Activated T-cell treated with anti-CD3 and anti-CD28 coated beads, Interleukin-2, amount 50 U/mL, for 72 hours (primary cell): ENCODE results near the gene QRICH1. TPM values are rescaled to one million over a fixed set of nuclear protein-coding genes. Genes with fewer than 3 reads are reported as not detected.

ENCODE experiments used
- ATAC-seq, 2 donors: fragments of 150-1000 bp; cut with Tn5 transposase; replicated peaks in 1 of 2; 2 replicates each; pipeline ENCODE4 v1.10.0; 2021; ENCODE audit warnings: moderate library complexity in 2 of 2, mild to moderate bottlenecking in 1 of 2
- DNase-seq, 2 donors: peaks; one replicate each; pipeline ENCODE4 v3.0.0; 2021 to 2022; ENCODE audit warnings: mixed read lengths in 1 of 2
- H3K27ac Mint-ChIP-seq: one replicate; pipeline ENCODE4 v1.8.0; 2022; ENCODE audit warnings: mild to moderate bottlenecking, moderate library complexity, mixed read lengths
- H3K27me3 Mint-ChIP-seq: one replicate; pipeline ENCODE4 v1.8.0; 2022; ENCODE audit warnings: low read depth, mixed read lengths
- H3K36me3 Mint-ChIP-seq, 2 donors: one replicate each; pipeline ENCODE4 v1.8.0; 2022; ENCODE audit warnings: mixed read lengths in 2 of 2, mild to moderate bottlenecking in 1 of 2; ENCODE audit not compliant: insufficient read depth in 2 of 2
- H3K4me1 Mint-ChIP-seq: one replicate; pipeline ENCODE4 v1.8.0; 2022; ENCODE audit warnings: low read depth, mixed read lengths
- H3K4me3 Mint-ChIP-seq, 2 donors: one replicate each; pipeline ENCODE4 v1.8.0; 2022; ENCODE audit warnings: mild to moderate bottlenecking in 2 of 2, mixed read lengths in 2 of 2, moderate library complexity in 2 of 2
- H3K9me3 Mint-ChIP-seq, 2 donors: one replicate each; pipeline ENCODE4 v1.8.0; 2022; ENCODE audit warnings: mixed read lengths in 2 of 2
- total RNA-seq, 2 donors: library from RNA; stranded (reverse); gene quantifications; one replicate each; pipeline ENCODE4 v1.2.3, GENCODE V29; 2022

QRICH1 gene
- total RNA-seq, 2 donors from 2014 or later, result 120 to 123 TPM

DNA sequence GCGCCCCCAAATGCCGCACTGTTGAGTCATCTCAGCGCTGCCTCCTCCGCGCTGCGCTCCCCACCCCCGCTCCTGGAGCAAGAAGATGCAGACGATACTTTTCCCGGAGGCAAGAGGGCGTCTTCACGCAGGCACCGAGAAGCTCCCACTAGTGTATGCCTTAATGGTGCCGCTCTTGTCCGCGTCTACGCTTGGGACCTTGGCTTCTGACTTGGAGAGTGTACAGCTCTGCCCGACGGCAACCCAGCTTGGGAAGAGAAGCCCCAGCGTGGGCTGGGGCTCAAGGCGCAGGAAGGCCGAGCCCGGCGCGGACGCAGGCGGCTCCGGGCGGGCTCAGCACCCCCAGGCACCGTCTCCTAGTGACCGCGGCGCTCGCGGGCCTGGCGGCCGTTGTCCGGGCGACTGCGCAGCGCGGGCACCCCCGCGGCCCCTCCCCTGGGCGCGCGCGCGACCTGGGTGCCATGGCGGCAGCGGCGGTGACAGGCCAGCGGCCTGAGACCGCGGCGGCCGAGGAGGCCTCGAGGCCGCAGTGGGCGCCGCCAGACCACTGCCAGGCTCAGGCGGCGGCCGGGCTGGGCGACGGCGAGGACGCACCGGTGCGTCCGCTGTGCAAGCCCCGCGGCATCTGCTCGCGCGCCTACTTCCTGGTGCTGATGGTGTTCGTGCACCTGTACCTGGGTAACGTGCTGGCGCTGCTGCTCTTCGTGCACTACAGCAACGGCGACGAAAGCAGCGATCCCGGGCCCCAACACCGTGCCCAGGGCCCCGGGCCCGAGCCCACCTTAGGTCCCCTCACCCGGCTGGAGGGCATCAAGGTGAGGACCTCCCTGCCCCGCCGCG is 103.9 kb downstream of the QRICH1 start, which contains the start of gene P4HTM:
Gene P4HTM (plus strand): TSS at position 446 of the 840 bp plus-strand sequence. CDS start 16 bp downstream, at position 462.
- peaks cover 0 to 7% of the 10 kb centered on the region in 2 donors for H3K36me3 Mint-ChIP-seq

GRCh38 chr3:48989126-48989795 is 104.6 kb downstream of the QRICH1 start:
- ATAC-seq, result no peak
- Mint-ChIP-seq H3K27ac (peak overlapping the region; percentile 93), H3K36me3 (peaks cover 0 to 6% of the 10 kb centered on the region in 2 donors), H3K4me1 (peaks cover 56% of the 10 kb centered on the region), H3K9me3 (no peaks in the 10 kb centered on the region), H3K4me3 (peak overlapping the region; percentile 93 to 96), H3K27me3 (no peaks in the 10 kb centered on the region)
- DNase-seq, result no peak

More for the DNA sequence above, 103.9 kb downstream of the QRICH1 start, which contains the start of gene P4HTM:
- peak; percentile 82 to 83 for ATAC-seq
- peak; percentile 86 to 89 for DNase-seq
- Mint-ChIP-seq H3K27ac (peak within 1 kb of the TSS; percentile 94), H3K9me3 (no peaks in the 10 kb centered on the region), H3K4me3 (peak within 1 kb of the TSS; percentile 97 to 98), H3K27me3 (no peaks in the 10 kb centered on the region), H3K4me1 (peaks cover 59% of the 10 kb centered on the region)

GRCh38 chr3:48985831-48986376 is 108.0 kb downstream of the QRICH1 start:
- Mint-ChIP-seq H3K27ac (no peak overlapping the region), H3K4me1 (peaks cover 31% of the 10 kb centered on the region), H3K27me3 (no peaks in the 10 kb centered on the region), H3K36me3 (peaks cover 2 to 14% of the 10 kb centered on the region in 2 donors), H3K9me3 (no peaks in the 10 kb centered on the region), H3K4me3 (no peak overlapping the region)
- DNase-seq (no peak), ATAC-seq (no peak)

DNA sequence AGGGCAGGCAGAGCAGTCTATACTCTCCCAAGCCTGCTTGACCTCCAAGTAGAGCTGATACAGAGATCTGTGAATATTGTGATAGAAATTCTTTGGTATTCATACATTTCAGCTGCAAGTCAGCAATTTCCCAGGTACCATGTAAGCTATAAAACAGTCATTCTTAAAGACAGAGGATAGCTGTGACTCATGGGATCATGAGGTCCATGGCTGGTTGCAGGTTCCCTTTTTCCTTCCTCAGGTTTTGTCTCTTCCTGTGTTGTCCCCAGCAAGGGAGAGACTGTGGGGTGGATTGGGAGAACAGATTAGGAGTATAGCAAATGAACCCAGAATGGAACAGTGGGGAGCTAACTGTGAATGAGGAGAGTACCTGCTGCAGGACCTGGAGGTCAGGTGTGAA is 109.2 kb downstream of the QRICH1 start:
- H3K27me3 Mint-ChIP-seq, result no peaks in the 10 kb centered on the region
- H3K4me3 Mint-ChIP-seq, result no peak overlapping the region
- DNase-seq (no peak), ATAC-seq (no peak)
- H3K27ac Mint-ChIP-seq, result peak overlapping the region; percentile 34
- H3K36me3 Mint-ChIP-seq, result peaks cover 2 to 12% of the 10 kb centered on the region in 2 donors
- peaks cover 31% of the 10 kb centered on the region for H3K4me1 Mint-ChIP-seq
- no peaks in the 10 kb centered on the region for H3K9me3 Mint-ChIP-seq

DNA sequence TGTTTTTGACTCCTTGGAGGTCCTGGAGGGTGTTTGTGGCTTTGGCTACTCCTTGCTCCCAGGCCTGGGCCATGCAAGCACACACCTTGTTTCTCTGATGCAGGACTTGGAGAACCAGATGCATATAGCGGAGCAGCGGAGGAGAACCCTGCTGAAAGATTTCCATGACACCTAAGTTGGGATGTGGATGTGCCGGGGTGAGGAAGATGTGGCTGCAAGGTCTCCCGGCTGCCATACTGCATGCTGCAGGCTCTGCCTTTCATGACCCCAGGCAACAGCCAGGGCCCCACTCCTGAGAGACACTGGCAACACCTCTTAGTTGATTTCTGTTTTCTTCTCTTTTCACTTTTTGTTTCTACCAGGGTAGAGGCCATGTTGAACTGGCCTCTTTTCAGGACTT is 110.8 kb downstream of the QRICH1 start:
- H3K4me1 Mint-ChIP-seq, result peaks cover 17% of the 10 kb centered on the region
- ATAC-seq (no peak), DNase-seq (no peak)
- H3K4me3 Mint-ChIP-seq, result no peak overlapping the region
- no peaks in the 10 kb centered on the region for H3K9me3 Mint-ChIP-seq
- H3K27me3 Mint-ChIP-seq, result no peaks in the 10 kb centered on the region
- peak overlapping the region; percentile 49 for H3K27ac Mint-ChIP-seq
- H3K36me3 Mint-ChIP-seq, result peaks cover 4 to 17% of the 10 kb centered on the region in 2 donors

DNA sequence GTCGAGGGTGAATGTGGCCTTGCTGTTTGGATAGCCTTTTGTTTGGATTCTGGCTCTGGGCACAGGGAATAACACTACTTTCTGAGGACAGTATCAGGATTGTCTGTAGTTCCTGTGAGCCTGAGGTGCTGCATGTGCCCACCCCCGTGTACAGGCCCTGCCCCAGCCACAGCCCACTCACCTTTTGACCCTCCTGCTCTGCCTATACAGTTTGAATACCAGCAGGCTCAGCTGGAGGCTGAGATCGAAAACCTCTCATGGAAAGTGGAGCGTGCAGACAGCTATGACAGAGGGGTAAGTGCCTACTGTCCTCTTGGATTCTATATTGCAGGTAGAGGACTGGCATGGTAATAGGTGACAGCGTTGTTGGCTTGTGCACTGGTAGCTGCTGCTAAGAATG is 111.2 kb downstream of the QRICH1 start:
- ATAC-seq (no peak), DNase-seq (no peak)
- no peaks in the 10 kb centered on the region for H3K27me3 Mint-ChIP-seq
- no peak overlapping the region for H3K4me3 Mint-ChIP-seq
- peaks cover 13% of the 10 kb centered on the region for H3K4me1 Mint-ChIP-seq
- no peaks in the 10 kb centered on the region for H3K9me3 Mint-ChIP-seq
- H3K27ac Mint-ChIP-seq, result no peak overlapping the region
- peaks cover 4 to 21% of the 10 kb centered on the region in 2 donors for H3K36me3 Mint-ChIP-seq

GRCh38 chr3:48982016-48982415 is 111.9 kb downstream of the QRICH1 start:
- DNase-seq (no peak), ATAC-seq (no peak)
- peaks cover 4 to 21% of the 10 kb centered on the region in 2 donors for H3K36me3 Mint-ChIP-seq
- H3K27ac Mint-ChIP-seq, result peak overlapping the region; percentile 45
- H3K9me3 Mint-ChIP-seq, result no peaks in the 10 kb centered on the region
- H3K4me3 Mint-ChIP-seq, result no peak overlapping the region
- H3K4me1 Mint-ChIP-seq, result peaks cover 8% of the 10 kb centered on the region
- no peaks in the 10 kb centered on the region for H3K27me3 Mint-ChIP-seq

DNA sequence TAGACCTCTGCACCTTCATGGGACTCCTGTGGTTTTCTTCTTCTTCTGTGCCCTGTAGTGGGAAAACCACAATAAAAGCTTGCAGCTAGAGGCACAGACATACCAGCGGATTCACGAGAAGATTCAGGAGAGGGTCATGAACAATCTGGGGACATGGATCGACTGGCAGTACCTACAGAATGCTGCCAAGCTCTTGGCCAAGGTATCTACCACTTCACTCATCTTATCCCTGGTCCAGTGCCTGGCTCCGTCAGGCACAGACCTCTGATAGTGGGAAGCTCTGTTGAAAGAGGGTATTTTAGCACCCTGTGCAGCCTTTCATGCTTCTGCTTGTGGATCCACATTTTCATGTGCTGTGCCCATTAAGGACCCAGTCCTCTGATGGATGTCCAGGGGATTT is 113.6 kb downstream of the QRICH1 start:
- peaks cover 4 to 29% of the 10 kb centered on the region in 2 donors for H3K36me3 Mint-ChIP-seq
- H3K27me3 Mint-ChIP-seq, result no peaks in the 10 kb centered on the region
- H3K9me3 Mint-ChIP-seq, result no peaks in the 10 kb centered on the region
- H3K4me3 Mint-ChIP-seq, result no peak overlapping the region
- ATAC-seq (no peak), DNase-seq (no peak)
- H3K27ac Mint-ChIP-seq, result no peak overlapping the region
- no peaks in the 10 kb centered on the region for H3K4me1 Mint-ChIP-seq

Other genes starting within 250 kb of the QRICH1 start
- gene PRKAR2A, start 246.2 kb downstream of the QRICH1 start, total RNA-seq, result 10 to 100 TPM; 23.0 to 35.7 TPM
- 10 to 100 TPM; 23.6 to 29.3 TPM for gene SLC25A20, start 195.2 kb downstream of the QRICH1 start, total RNA-seq
- 100 to 1,000 TPM; 174 to 183 TPM for gene ARIH2, start 175.2 kb downstream of the QRICH1 start, total RNA-seq
- 10 to 100 TPM; 42.0 to 45.7 TPM for gene P4HTM, start 103.8 kb downstream of the QRICH1 start, total RNA-seq
- gene WDR6, start 86.7 kb downstream of the QRICH1 start, total RNA-seq, result 100 to 1,000 TPM; 145 to 159 TPM
- gene DALRD3, start 75.5 kb downstream of the QRICH1 start, total RNA-seq, result 10 to 100 TPM; 24.8 to 29.8 TPM
- gene NDUFAF3, start 72.0 kb downstream of the QRICH1 start, total RNA-seq, result 10 to 100 TPM; 31.9 to 35.1 TPM
- 100 to 1,000 TPM; 490 to 562 TPM for gene IMPDH2, start 64.7 kb downstream of the QRICH1 start, total RNA-seq
- 100 to 1,000 TPM; 340 to 371 TPM for gene QARS1, start 10.7 kb upstream of the QRICH1 start, total RNA-seq
- gene USP19, start 26.8 kb upstream of the QRICH1 start, total RNA-seq, result 10 to 100 TPM; 65.5 to 92.2 TPM
- gene LAMB2, start 39.0 kb upstream of the QRICH1 start, total RNA-seq, result 1 to 10 TPM in 1 of 2 donors, under 1 TPM in 1; 0.39 to 1.7 TPM
- gene CCDC71, start 72.3 kb upstream of the QRICH1 start, total RNA-seq, result 10 to 100 TPM; 15.7 to 16.8 TPM
- 1 to 10 TPM; 3.0 to 5.4 TPM for gene KLHDC8B, start 77.5 kb upstream of the QRICH1 start, total RNA-seq
- 1 to 10 TPM; 4.6 to 7.0 TPM for gene C3orf62, start 183.2 kb upstream of the QRICH1 start, total RNA-seq
- 10 to 100 TPM; 70.2 to 76.5 TPM for gene USP4, start 246.0 kb upstream of the QRICH1 start, total RNA-seq